ENCODE results near the gene OFD1. TPM values are rescaled to one million over a fixed set of nuclear protein-coding genes. Genes with fewer than 3 reads are reported as not detected.

The OFD1 gene
- total RNA-seq, 1 donor = 40.1 TPM

GRCh38 chrX:13695601-13696115, 38.9 kb upstream of the OFD1 start:
- Histone ChIP-seq H3K27me3 (ENCODE audit: insufficient read depth, low read length) (no peaks in the 10 kb centered on the region), H3K9me3 (ENCODE audit: low read depth, low read length) (no peaks in the 10 kb centered on the region), H3K4me1 (ENCODE audit: insufficient read depth, low read length) (peaks cover 88% of the 10 kb centered on the region), H3K4me3 (ENCODE audit: low read length) (no peak overlapping the region)

- Histone ChIP-seq H3K9me3 (ENCODE audit: low read depth, low read length) (no peaks in the 10 kb centered on the region), H3K27me3 (ENCODE audit: insufficient read depth, low read length) (no peaks in the 10 kb centered on the region), H3K4me1 (ENCODE audit: insufficient read depth, low read length) (peaks cover 82% of the 10 kb centered on the region), H3K4me3 (ENCODE audit: low read length) (no peak overlapping the region)
Observed at GRCh38 chrX:13697455-13697854, 37.1 kb upstream of the OFD1 start.

- Histone ChIP-seq H3K4me3 (ENCODE audit: low read length) (no peak overlapping the region), H3K4me1 (ENCODE audit: insufficient read depth, low read length) (peaks cover 80% of the 10 kb centered on the region), H3K27me3 (ENCODE audit: insufficient read depth, low read length) (no peaks in the 10 kb centered on the region)
Observed at GRCh38 chrX:13697976-13698375, 36.6 kb upstream of the OFD1 start.

GRCh38 chrX:13698432-13698831, 36.1 kb upstream of the OFD1 start:
- Histone ChIP-seq H3K27me3 (ENCODE audit: insufficient read depth, low read length) (no peaks in the 10 kb centered on the region), H3K4me1 (ENCODE audit: insufficient read depth, low read length) (peaks cover 75% of the 10 kb centered on the region), H3K9me3 (ENCODE audit: low read depth, low read length) (no peaks in the 10 kb centered on the region), H3K4me3 (ENCODE audit: low read length) (no peak overlapping the region)

More at GRCh38 chrX:13697976-13698375, 36.6 kb upstream of the OFD1 start:
- no peaks in the 10 kb centered on the region for H3K9me3 ChIP-seq (ENCODE audit: low read depth, low read length)

- Histone ChIP-seq H3K27me3 (ENCODE audit: insufficient read depth, low read length) (no peaks in the 10 kb centered on the region), H3K4me3 (ENCODE audit: low read length) (no peak overlapping the region), H3K9me3 (ENCODE audit: low read depth, low read length) (no peaks in the 10 kb centered on the region), H3K4me1 (ENCODE audit: insufficient read depth, low read length) (peaks cover 67% of the 10 kb centered on the region)
Observed at GRCh38 chrX:13699183-13699826, 35.2 kb upstream of the OFD1 start.

- Histone ChIP-seq H3K9me3 (ENCODE audit: low read depth, low read length) (no peaks in the 10 kb centered on the region), H3K4me1 (ENCODE audit: insufficient read depth, low read length) (peaks cover 58% of the 10 kb centered on the region), H3K4me3 (ENCODE audit: low read length) (no peak overlapping the region), H3K27me3 (ENCODE audit: insufficient read depth, low read length) (no peaks in the 10 kb centered on the region)
Observed at GRCh38 chrX:13700380-13700779, 34.2 kb upstream of the OFD1 start.

- Histone ChIP-seq H3K9me3 (ENCODE audit: low read depth, low read length) (no peaks in the 10 kb centered on the region), H3K4me3 (ENCODE audit: low read length) (no peak overlapping the region), H3K4me1 (ENCODE audit: insufficient read depth, low read length) (peaks cover 41% of the 10 kb centered on the region), H3K27me3 (ENCODE audit: insufficient read depth, low read length) (no peaks in the 10 kb centered on the region)
Observed at GRCh38 chrX:13702111-13702789, 32.3 kb upstream of the OFD1 start.

- Histone ChIP-seq H3K4me3 (ENCODE audit: low read length) (no peak overlapping the region), H3K9me3 (ENCODE audit: low read depth, low read length) (no peaks in the 10 kb centered on the region), H3K4me1 (ENCODE audit: insufficient read depth, low read length) (peaks cover 33% of the 10 kb centered on the region), H3K27me3 (ENCODE audit: insufficient read depth, low read length) (no peaks in the 10 kb centered on the region)
Observed at GRCh38 chrX:13703135-13703534, 31.4 kb upstream of the OFD1 start.

- Histone ChIP-seq H3K4me1 (ENCODE audit: insufficient read depth, low read length) (peaks cover 28% of the 10 kb centered on the region), H3K27me3 (ENCODE audit: insufficient read depth, low read length) (no peaks in the 10 kb centered on the region), H3K4me3 (ENCODE audit: low read length) (no peak overlapping the region), H3K9me3 (ENCODE audit: low read depth, low read length) (no peaks in the 10 kb centered on the region)
Observed at GRCh38 chrX:13703589-13703988, 31.0 kb upstream of the OFD1 start.

- Histone ChIP-seq H3K4me1 (ENCODE audit: insufficient read depth, low read length) (no peaks in the 10 kb centered on the region), H3K27me3 (ENCODE audit: insufficient read depth, low read length) (no peaks in the 10 kb centered on the region), H3K4me3 (ENCODE audit: low read length) (no peak overlapping the region), H3K9me3 (ENCODE audit: low read depth, low read length) (no peaks in the 10 kb centered on the region)
Observed at GRCh38 chrX:13711141-13711540, 23.4 kb upstream of the OFD1 start.

GRCh38 chrX:13716455-13716854, 18.1 kb upstream of the OFD1 start:
- Histone ChIP-seq H3K4me3 (ENCODE audit: low read length) (no peak overlapping the region), H3K4me1 (ENCODE audit: insufficient read depth, low read length) (peaks cover 14% of the 10 kb centered on the region), H3K9me3 (ENCODE audit: low read depth, low read length) (no peaks in the 10 kb centered on the region), H3K27me3 (ENCODE audit: insufficient read depth, low read length) (no peaks in the 10 kb centered on the region)

- no peaks in the 10 kb centered on the region for H3K9me3 ChIP-seq (ENCODE audit: low read depth, low read length)
- peaks cover 14% of the 10 kb centered on the region for H3K4me1 ChIP-seq (ENCODE audit: insufficient read depth, low read length)
- H3K27me3 ChIP-seq (ENCODE audit: insufficient read depth, low read length) = no peaks in the 10 kb centered on the region
- no peak overlapping the region for H3K4me3 ChIP-seq (ENCODE audit: low read length)
Observed at GRCh38 chrX:13716905-13717304, 17.6 kb upstream of the OFD1 start.

GRCh38 chrX:13717700-13718472, 16.7 kb upstream of the OFD1 start:
- H3K9me3 ChIP-seq (ENCODE audit: low read depth, low read length) = no peaks in the 10 kb centered on the region
- H3K4me3 ChIP-seq (ENCODE audit: low read length) = no peak overlapping the region
- peaks cover 20% of the 10 kb centered on the region for H3K4me1 ChIP-seq (ENCODE audit: insufficient read depth, low read length)
- H3K27me3 ChIP-seq (ENCODE audit: insufficient read depth, low read length) = no peaks in the 10 kb centered on the region

GRCh38 chrX:13719192-13719856, 15.2 kb upstream of the OFD1 start:
- no peaks in the 10 kb centered on the region for H3K9me3 ChIP-seq (ENCODE audit: low read depth, low read length)
- peaks cover 20% of the 10 kb centered on the region for H3K4me1 ChIP-seq (ENCODE audit: insufficient read depth, low read length)

GRCh38 chrX:13721371-13721770, 13.2 kb upstream of the OFD1 start:
- no peak overlapping the region for H3K4me3 ChIP-seq (ENCODE audit: low read length)
- H3K4me1 ChIP-seq (ENCODE audit: insufficient read depth, low read length) = peaks cover 20% of the 10 kb centered on the region

More at GRCh38 chrX:13719192-13719856, 15.2 kb upstream of the OFD1 start:
- H3K27me3 ChIP-seq (ENCODE audit: insufficient read depth, low read length) = no peaks in the 10 kb centered on the region
- H3K4me3 ChIP-seq (ENCODE audit: low read length) = no peak overlapping the region

More at GRCh38 chrX:13721371-13721770, 13.2 kb upstream of the OFD1 start:
- Histone ChIP-seq H3K9me3 (ENCODE audit: low read depth, low read length) (no peaks in the 10 kb centered on the region), H3K27me3 (ENCODE audit: insufficient read depth, low read length) (no peaks in the 10 kb centered on the region)
